ENCODE data around the gene TENT4A.

TENT4A gene

DNA sequence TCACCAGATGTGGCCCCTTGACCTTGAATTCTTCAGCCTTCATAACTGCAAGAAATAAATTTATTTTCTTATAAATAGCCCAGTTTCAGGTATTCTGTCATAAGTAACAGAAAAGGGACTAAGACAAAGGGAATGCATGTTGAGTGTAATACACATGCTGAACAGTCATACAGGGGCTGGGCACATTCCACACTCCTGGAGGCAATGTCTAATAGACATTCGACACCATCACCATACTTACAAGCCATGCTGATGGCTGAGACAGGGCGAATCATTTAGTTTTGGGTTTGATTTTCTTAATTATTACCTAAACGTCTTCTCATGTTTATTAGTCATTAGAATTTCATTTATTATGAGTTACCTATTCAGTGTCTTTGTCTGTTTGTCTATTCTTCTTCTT, 68.5 kb downstream of the TENT4A start:
- H3K79me2 ChIP-seq, result no peaks in the 10 kb centered on the region
- no peak overlapping the region for H3K4me3 ChIP-seq (ENCODE audit: low read depth, low read length)
- H3K36me3 ChIP-seq (ENCODE audit: control insufficient read depth, insufficient read depth, low read length), result no peaks in the 10 kb centered on the region
- H2AFZ ChIP-seq, result no peak overlapping the region
- no peaks in the 10 kb centered on the region for H3K4me1 ChIP-seq
- H3K9me3 ChIP-seq (ENCODE audit: control insufficient read depth, low read length), result no peaks in the 10 kb centered on the region
- no peak overlapping the region for H3K4me2 ChIP-seq (ENCODE audit: low read length)
- no peaks in the 10 kb centered on the region for H3K27me3 ChIP-seq (ENCODE audit: control insufficient read depth, insufficient read depth, low read length)
- H3K27ac ChIP-seq, result no peak overlapping the region
- TF ChIP-seq CTCF (IDR thresholded peaks at IDR 0.05), result no peak
- no peak overlapping the region for H3K9ac ChIP-seq

DNA sequence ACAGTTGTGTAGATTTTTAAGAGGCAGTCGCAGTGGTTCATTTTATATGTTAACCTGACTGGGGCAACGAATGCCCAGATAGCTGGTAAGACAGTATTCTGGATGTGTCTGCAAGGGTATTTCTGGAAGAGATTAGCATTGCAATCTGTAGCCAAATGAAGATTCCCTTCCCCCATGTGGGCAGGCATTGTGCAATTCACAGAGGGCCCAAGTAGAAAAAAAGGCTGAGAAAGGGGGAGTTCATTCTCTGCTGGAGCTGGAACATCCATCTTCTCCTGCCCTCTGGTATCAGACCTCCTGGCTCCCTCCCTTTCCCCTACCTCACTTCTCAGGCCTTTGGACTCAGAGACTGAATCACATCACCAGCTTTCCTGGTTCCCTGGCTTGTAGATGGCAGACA, 70.6 kb downstream of the TENT4A start:
- no peaks in the 10 kb centered on the region for H3K27me3 ChIP-seq (ENCODE audit: control insufficient read depth, insufficient read depth, low read length)
- H3K9ac ChIP-seq, result no peak overlapping the region
- H3K4me1 ChIP-seq, result no peaks in the 10 kb centered on the region
- no peaks in the 10 kb centered on the region for H3K9me3 ChIP-seq (ENCODE audit: control insufficient read depth, low read length)
- no peak overlapping the region for H3K27ac ChIP-seq
- no peak overlapping the region for H3K4me2 ChIP-seq (ENCODE audit: low read length)
- no peaks in the 10 kb centered on the region for H3K79me2 ChIP-seq
- H3K36me3 ChIP-seq (ENCODE audit: control insufficient read depth, insufficient read depth, low read length), result no peaks in the 10 kb centered on the region
- TF ChIP-seq CTCF (IDR thresholded peaks at IDR 0.05), result no peak
- no peak overlapping the region for H3K4me3 ChIP-seq (ENCODE audit: low read depth, low read length)
- no peak overlapping the region for H2AFZ ChIP-seq

GRCh38 chr5:6784481-6784880, 71.2 kb downstream of the TENT4A start:
- no peaks in the 10 kb centered on the region for H3K79me2 ChIP-seq

DNA sequence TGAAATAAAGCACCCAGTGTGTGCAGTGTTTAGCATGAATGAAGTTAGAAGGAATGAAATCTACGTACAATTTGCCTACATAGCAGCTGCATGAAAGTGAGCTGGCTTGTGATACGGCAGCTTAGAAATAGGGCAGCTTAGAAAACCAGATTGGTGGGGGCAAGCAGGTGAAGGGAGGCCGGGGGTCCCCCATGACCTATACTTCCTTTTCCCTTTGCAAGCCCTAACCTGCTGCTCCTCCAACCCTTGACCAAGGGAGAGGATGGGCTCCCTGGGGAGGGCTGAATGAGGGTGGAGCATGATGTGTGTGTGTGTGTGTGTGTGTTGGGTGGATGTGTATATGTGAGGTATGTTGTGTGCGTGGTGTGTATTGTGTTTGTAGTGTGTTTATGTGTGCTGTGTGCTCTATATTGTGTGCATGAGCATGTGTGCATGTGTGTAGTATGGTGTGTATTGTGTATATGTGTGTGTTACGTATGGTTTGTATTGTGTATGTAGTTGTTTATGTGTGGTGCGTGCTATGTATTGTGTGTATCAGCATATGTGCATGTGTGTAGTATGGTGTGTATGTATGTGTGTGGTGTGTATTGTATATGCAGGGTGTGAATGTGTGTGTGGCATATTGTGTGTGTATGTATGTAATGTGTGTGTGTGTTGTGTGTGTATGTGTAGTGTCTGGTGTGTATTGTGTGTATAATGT, 72.1 kb downstream of the TENT4A start:
- no peak for TF ChIP-seq CTCF (IDR thresholded peaks at IDR 0.05)
- Histone ChIP-seq H2AFZ (no peak overlapping the region), H3K4me2 (ENCODE audit: low read length) (no peak overlapping the region), H3K9me3 (ENCODE audit: control insufficient read depth, low read length) (no peaks in the 10 kb centered on the region), H3K27me3 (ENCODE audit: control insufficient read depth, insufficient read depth, low read length) (no peaks in the 10 kb centered on the region), H3K27ac (no peak overlapping the region), H3K36me3 (ENCODE audit: control insufficient read depth, insufficient read depth, low read length) (no peaks in the 10 kb centered on the region), H3K79me2 (no peaks in the 10 kb centered on the region), H3K4me1 (no peaks in the 10 kb centered on the region), H3K9ac (no peak overlapping the region), H3K4me3 (ENCODE audit: low read depth, low read length) (no peak overlapping the region)

More at GRCh38 chr5:6784481-6784880, 71.2 kb downstream of the TENT4A start:
- no peak overlapping the region for H3K9ac ChIP-seq
- H3K9me3 ChIP-seq (ENCODE audit: control insufficient read depth, low read length), result no peaks in the 10 kb centered on the region
- TF ChIP-seq CTCF (IDR thresholded peaks at IDR 0.05), result no peak
- no peaks in the 10 kb centered on the region for H3K27me3 ChIP-seq (ENCODE audit: control insufficient read depth, insufficient read depth, low read length)
- no peak overlapping the region for H2AFZ ChIP-seq
- no peak overlapping the region for H3K4me2 ChIP-seq (ENCODE audit: low read length)
- H3K27ac ChIP-seq, result no peak overlapping the region
- no peaks in the 10 kb centered on the region for H3K4me1 ChIP-seq
- H3K36me3 ChIP-seq (ENCODE audit: control insufficient read depth, insufficient read depth, low read length), result no peaks in the 10 kb centered on the region
- no peak overlapping the region for H3K4me3 ChIP-seq (ENCODE audit: low read depth, low read length)

GRCh38 chr5:6785861-6786180, 72.6 kb downstream of the TENT4A start:
- TF ChIP-seq CTCF (IDR thresholded peaks at IDR 0.05), result no peak
- Histone ChIP-seq H3K4me3 (ENCODE audit: low read depth, low read length) (no peak overlapping the region), H3K36me3 (ENCODE audit: control insufficient read depth, insufficient read depth, low read length) (no peaks in the 10 kb centered on the region), H3K4me2 (ENCODE audit: low read length) (no peak overlapping the region), H3K79me2 (no peaks in the 10 kb centered on the region), H3K4me1 (no peaks in the 10 kb centered on the region), H3K9ac (no peak overlapping the region), H3K9me3 (ENCODE audit: control insufficient read depth, low read length) (no peaks in the 10 kb centered on the region), H2AFZ (no peak overlapping the region), H3K27ac (no peak overlapping the region), H3K27me3 (ENCODE audit: control insufficient read depth, insufficient read depth, low read length) (no peaks in the 10 kb centered on the region)

All from parathyroid adenoma (tissue), 2 donors.